GM19099 (cell line): ENCODE data around the gene IL10RA.

Experiments used
- POLR2A ChIP-seq: IDR thresholded peaks from 3 replicates; pipeline ENCODE4 v1.6.1; 2011; ENCODE audit warnings: low read depth; ENCODE audit not compliant: insufficient read length; ENCODE audit errors: extremely low read depth

IL10RA gene

DNA sequence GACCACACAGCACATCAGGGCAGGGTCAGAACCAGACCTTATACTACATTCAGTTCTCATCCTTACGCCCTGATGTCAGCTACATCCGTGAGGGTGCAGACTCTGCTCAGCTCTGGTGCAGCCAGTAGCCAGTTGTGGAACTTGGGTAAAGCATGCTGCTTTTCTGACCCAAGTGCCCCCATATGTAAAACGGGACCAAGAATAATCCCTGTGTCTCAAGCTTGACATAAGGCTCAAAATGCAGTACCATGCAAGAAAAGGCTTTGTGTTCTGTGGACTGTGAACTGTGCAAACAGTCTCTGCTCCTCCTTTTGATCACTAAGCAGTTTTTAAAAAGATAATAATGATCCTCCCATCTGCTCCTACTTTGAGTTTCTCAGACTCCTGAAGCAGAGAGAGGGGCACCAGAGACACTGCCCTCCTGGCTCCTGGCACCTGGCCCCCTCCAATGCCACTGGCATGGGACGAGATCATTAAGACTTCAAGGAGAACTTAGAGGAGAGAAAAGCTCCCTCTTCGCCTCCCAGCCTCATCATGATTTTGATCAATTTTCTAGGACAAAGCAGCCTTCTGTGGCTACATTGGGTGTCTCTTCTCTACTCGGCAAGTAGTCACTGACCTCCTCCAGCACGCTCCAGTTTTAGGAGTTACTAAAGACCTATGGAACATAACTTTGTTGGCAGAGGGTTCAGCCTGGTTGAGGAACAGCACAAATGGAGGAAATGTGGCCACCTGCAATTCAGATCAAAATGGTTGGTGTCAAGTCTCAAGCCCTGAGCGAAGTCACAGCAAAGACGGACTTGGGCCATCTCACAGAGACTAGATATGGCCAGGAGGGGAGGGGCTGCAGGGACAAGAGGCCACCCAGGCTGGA, 23.9 kb downstream of the IL10RA start:
- TF ChIP-seq POLR2A, result peak; percentile 4

DNA sequence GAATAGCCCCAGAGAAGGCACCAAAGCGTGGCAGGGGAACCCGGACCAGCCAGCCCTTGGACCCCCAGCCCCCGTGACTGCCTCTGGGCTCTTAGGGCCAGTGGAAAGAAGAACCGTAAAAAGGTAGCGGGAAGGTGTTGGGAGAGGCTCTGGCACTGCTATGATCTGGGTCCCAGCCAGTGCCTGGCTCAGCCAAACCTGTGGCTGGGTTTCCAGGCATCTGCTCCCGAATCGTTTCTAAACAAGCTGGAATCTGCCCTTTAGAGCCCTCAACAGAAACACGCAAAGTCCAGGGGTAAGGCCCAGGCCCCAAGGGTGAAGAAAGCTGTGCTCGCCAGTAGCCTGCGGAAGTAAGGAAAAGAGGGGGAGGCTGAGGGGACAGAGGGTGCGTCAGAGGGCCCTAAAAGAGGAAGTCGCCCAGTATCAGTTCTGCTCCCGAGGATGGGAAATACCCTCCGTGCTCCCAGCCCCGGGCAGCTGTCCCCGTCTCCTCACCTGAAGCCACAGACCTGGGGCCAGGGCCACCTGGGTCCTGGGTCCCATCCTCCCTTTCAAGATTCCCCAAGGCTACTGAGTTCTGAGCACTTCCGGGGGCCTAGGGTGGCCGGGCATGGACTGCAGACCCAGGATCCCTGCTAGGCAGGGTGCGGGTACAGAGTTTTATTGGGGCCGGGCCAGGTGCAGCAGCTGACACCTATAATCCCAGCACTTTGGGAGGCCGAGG, 24.7 kb downstream of the IL10RA start:
- no peak for TF ChIP-seq POLR2A

DNA sequence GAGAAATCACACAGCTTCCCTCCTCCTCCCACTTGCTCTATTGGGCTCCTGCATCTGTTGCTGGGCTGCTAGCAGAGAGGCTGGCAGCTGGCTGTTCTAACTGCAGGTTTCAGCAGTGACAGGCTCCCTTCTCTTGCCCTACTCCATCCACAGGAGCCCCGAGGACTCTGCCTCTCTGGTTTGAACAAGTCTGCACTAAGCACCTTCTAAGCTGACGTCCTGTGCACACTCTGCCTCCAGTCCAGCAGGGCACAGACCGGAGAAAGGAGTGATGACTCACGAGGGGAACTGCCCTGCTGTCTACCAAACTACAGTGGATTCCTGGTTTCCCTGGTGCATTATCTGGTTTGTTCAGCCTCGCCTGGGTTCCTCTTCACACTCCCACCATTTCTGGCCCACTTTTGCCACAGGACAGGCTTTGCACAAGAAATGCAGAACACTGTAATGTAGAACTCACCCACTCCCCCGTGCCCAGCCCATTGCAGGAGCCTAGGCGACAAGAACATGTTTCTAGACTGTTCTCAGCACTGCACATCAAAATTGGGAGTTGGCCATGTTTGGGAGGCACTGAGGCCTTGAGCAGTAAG, 26.0 kb downstream of the IL10RA start:
- TF ChIP-seq POLR2A, result no peak

DNA sequence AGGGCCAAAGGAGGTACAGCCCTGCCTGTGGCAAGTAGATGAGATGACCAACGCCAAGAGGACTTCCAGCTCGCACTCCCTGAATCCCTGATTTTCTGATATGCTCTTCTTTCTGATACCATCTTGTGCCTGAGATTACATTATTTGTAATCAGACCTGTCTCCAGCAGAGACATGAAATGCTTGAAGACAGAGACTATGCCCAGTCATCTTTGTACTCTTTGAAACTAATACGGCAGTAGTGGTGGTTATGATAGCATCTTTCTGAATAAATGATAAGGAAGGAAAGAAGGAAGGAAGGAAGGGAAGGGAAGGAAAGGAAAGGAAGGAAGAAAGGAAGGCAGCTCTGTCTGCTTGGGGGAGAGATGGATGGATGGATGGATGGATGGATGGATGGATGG, 27.8 kb downstream of the IL10RA start:
- no peak for TF ChIP-seq POLR2A

DNA sequence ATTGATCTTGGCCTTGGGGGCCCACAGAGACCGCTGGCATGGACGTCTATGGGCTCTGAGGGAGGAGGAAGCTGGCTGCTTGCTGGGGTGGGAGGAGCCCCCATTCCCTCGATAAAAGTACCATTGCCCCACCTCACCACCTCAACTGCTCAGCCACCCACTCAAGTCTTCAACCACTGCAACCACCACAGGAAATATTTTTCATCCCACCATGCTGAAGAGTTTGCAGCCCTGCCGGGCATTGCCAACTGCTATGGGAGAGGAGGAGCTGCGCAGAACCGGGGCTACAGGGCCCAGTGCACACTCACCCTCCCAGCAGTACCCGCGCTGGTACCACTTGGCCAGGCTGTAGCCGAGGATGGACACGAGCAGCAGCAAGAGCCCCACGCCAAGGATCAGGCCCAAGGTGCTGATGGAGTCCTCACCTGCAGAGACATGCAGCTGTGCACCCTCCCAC, 29.2 kb downstream of the IL10RA start:
- TF ChIP-seq POLR2A, result no peak

DNA sequence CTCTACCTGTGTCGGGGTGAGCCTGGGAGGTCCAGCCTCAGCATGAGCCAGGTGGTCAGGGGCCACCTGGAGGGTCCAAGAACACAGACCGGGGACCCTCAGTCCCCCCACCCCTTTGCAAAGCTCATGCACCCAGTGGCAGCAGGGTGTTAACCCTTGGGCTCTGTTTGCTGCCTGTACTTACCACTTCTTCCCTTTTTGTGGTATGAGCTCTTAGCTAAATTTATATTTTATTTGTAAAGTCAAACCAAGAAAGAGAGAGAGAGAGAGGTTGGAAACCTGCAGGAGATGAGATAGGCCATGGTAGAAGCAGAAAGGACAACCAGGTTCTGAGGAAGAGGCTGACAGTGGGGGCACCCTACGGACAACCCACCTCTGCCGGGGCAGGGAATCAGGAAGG, 29.9 kb downstream of the IL10RA start:
- TF ChIP-seq POLR2A, result no peak

DNA sequence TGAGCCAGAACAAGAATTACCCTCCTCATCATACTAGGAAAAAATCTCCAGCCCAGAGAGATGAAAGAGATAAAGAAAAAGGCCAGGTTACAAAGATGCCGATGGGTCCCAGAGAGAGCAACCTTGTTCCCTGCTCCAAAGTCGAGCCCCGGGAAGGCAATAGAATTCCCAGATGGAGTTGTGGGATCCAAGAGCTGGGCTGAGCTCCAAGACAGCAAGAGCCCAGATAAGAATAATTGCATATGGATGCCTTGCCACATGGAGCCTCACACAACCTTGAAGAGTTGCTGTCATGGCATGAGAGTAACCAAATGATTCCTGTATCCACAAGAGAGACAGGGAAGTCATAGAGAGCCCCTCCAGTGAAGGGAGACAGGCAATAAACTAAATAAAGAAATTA, 30.9 kb downstream of the IL10RA start:
- no peak for TF ChIP-seq POLR2A

DNA sequence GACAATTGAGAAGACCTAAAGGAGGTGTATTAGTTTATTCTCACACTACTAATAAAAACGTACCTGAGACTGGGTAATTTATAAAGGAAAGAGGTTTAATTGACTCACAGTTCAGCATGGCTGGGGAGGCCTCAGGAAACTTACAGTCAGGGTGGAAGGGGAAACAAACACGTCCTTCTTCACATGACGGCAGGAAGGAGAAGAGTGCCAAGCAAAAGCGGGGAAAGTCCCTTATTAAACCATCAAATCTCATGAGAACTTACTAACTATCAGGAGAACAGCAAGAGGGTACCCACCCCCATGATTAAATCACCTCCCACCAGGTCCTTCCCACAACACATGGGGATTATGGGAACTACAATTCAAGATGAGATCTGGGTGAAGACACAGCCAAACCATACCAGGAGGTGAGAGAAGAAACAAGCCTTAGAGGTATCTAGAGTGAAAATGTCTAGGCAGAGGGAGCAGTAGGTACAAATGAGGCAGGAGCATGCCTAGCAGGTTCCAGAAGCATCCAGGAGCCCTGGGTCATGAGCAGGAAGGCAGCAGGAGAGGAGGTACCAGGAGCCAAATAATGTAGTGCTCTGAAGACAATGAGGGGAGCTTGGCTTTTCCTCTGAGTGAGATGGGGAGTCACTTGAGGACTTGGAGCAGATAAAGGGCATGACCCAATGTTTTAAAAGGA, 31.6 kb downstream of the IL10RA start:
- no peak for TF ChIP-seq POLR2A

DNA sequence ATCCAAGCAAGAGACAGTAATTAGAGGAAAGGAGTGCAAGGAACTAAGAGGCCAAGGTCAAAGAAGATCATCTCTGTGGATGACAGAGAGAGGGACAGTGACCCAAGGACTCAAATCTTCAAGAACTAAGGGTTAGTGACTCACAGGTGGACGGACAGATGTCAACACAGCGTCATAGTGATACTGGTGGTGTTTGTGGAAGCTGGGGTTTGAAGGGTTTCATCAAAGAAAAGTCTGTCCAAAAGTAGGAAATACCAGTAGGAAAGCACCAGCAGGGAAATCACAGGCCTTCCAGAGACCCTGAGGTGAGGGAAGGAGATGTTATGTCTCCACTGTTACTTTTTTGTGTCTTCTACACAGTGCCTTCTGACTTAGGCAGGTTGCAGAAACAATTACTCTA, 32.2 kb downstream of the IL10RA start:
- no peak for TF ChIP-seq POLR2A

DNA sequence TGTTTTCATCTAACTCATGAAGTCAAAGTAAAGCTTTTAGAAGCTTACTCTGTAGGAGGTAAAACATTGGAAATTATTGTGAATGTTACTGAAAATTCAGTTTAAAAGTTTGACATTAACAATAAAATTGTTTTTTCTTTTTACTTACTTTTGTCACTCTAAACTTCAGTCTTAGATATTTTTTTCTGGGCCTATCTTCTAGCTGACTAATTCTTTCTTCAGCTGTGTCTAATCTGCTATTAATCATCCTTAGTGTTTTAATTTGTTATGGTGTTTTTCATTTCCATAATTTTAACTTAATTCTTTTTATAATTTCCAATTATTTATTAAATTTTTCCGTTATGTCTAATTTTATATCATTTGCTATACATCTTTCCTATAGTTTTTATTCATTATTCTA, 35.0 kb downstream of the IL10RA start:
- TF ChIP-seq POLR2A, result no peak

DNA sequence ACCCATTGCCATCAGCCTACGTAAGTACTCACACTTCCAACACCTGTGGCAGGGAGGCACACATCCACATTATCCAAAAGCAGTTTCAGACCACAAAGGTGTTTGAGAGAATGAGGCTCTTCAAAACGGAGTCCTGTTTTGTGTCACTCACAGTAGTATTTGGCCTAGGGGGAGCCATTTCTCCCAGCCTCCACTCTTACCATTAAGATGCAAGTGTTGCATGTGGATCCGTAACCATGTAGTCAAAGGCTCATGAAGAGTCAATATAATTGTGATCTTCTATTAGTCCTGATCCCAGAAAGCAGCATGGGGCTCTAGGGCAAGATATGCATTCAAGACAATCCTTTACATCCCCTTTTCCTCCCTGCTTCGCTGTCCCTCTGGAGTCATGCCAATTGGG, 41.5 kb downstream of the IL10RA start:
- TF ChIP-seq POLR2A, result no peak

DNA sequence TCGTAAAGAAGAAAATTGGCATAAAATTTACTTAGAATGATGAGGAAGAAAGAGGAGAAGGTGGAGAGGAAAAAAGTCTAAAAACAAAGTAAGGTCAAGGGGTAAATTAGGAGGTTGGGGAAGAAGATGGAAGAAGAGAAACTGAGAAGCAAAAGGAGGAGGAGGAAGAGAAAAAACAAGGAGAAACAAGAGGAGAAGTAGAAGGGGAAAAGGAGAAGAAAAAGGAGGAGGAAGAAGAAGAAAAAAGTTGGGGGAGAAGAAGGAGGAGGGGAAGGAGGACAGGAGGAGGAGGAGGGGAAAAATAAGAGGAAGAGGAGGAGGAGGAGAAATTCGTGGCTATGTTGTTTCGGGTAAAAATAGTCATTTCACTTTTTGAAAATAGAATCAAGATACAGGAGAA, 42.4 kb downstream of the IL10RA start:
- no peak for TF ChIP-seq POLR2A

DNA sequence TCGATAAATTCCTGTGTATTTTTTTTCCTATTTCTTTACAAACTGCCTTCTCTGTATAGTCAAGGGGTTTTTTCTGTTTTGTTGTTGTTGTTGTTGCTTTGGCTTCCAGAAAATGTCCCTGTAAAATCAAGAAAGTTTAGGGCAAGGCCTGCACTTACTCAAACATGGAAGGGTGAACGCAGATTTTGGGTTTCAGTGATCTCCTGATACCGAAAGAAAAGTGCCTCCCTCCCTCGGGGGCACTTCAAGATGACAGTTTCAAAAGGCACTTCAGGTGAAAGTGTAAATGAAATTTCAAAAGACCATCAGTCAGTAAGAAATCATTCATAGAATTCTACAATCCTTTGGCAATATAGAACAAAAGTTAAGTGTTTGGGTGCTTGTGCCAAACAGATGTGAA, 47.2 kb downstream of the IL10RA start:
- TF ChIP-seq POLR2A, result no peak

DNA sequence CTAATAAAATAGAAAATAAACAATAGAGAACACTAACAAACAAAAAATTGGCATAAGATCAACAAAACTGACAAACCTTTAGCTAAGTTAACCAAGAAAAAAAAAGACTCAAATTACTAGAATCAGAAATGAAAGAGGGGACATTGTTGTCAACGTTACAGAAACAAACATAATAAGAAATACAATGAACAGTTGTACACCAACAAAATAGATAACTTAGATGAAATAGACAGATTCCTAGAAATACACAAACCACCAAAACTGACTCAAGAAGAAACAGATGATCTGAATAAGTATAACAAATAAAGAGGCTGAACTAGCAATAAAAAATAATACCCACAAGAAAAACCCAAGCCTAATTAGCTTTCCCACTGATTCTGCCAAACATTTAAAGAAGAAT, 55.9 kb downstream of the IL10RA start:
- TF ChIP-seq POLR2A, result no peak

DNA sequence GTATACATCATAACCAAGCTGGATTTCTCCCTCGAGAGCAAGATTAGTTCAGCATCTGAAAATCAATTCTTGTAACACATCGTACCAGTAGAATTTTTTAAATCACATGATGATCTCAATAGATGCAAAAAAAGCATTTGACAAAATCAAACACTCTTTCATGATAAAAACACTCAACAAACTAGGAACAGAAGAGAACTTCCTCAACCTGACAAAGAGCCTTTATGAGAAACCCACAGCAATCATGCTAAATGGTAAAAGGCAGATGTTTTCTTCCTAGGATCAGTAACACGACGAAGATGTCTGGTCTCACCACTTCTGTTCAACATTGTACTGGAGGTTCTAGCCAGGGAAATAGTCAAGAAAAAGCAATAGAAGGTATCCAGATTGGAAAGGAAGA, 56.6 kb downstream of the IL10RA start:
- no peak for TF ChIP-seq POLR2A
